OCI-M1 (cell line): Measurements from ENCODE around the gene PRPF8.
A peak's percentile ranks its signal among the peaks of the same experiment; 100 is the strongest.

Source experiments
- DNase-seq: peaks from one replicate; lab custom pipeline; 2025; lab: John Stamatoyannopoulos, UW

PRPF8 gene

DNA sequence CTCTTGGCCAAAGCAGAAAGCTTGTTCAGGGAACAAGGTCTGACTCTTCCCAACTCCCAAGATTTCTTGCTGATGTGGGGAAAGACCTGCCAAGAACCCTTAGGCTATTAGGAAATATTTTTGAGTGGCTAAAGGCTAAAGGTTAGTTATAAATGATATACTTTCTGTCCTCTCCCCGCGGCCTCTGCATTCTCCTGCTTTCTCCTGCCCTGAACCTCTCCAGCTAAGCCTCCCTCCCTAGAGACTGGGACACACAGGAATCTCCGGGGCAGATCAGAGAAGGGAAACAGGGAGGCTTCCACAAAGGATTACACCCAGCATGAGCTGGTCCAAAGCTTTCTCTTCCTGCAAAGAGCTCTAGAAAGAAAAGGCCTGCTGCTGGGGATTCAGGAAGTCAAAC is 58.3 kb downstream of the PRPF8 start:
- no peak for DNase-seq

DNA sequence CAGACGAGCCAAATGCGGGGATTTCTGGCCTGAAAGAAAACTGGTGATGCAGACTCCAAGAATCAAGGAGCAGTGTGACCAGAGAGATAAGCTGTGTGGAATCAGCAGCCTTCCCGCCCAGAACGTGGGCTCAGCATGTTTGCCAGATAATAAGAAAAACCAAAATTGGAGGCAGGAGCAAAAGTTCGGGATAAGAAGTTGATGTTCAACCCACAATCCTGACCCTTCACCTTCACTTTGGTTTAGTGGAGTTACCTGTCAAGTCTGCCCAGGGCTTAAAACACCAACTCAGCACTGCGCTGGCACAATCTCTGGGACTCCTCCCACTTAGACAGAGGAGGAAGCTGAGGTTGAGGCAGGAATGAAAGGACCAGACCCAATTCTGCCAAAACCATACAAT is 59.1 kb downstream of the PRPF8 start:
- peak; percentile 38 for DNase-seq

DNA sequence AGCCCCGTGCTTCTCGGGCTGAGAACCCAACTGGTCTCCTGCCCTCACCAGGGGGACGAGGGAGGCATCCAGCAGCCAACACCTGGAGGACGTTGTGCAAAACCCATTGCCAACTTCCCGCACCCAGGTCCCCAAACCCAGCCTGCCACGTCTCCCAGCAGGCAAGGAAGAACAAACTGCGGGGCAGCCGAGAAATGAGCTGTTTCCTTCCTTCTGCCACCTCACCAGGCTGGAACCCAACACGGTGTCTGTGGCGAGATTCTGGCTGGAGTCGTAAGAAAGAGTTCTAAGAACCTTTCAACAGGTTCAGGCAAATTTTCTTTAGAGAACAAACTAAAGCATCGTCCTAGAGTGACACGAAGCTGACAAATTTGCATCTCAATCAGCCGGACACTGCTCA is 59.6 kb downstream of the PRPF8 start:
- DNase-seq: no peak

DNA sequence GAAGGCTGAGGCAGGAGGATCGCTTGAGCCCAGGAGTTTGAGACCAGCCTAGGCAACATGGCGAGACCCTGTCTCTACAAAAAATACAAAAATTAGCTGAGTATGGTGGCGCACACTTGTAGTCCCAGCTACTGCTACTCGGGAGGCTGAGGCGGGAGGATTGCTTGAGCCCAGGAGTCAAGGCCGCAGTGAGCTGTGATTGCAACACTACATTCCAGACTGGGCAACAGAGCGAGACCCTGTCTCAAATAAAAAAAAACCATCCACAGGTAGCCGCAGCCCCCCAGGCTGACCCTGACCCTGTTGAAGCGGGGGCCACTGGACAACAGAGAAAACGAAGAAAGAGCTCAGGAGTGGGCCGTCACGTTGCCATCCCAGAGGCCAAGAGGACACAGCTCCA is 60.0 kb downstream of the PRPF8 start:
- no peak for DNase-seq

DNA sequence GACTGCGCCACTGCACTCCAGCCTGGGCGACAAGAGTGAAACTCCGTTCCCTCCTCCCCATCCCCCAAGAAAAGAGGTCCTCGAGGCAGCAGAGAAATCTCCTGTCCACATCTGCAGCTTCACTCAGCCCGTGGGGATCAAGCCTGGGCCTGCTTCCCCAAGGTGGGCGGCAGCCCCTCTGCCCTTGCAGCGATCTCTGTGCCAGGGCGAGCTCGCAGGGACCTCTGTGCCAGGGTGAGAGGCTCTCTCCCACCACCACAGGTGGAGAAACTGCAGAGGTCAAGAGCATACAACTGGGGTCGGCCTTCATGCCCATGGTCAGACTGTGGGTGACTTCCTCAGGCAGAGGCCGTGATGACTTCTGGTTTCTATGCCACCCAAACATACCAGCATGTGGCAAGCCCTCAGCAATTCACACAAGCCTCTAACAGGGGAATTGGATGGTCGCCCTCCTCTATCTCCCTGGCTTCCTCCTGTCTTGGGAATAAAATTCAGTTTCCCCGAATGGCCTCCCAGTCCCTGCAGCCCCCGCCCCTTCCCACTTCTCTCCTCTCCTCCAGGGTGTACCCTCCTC is 61.5 kb downstream of the PRPF8 start:
- DNase-seq: no peak

DNA sequence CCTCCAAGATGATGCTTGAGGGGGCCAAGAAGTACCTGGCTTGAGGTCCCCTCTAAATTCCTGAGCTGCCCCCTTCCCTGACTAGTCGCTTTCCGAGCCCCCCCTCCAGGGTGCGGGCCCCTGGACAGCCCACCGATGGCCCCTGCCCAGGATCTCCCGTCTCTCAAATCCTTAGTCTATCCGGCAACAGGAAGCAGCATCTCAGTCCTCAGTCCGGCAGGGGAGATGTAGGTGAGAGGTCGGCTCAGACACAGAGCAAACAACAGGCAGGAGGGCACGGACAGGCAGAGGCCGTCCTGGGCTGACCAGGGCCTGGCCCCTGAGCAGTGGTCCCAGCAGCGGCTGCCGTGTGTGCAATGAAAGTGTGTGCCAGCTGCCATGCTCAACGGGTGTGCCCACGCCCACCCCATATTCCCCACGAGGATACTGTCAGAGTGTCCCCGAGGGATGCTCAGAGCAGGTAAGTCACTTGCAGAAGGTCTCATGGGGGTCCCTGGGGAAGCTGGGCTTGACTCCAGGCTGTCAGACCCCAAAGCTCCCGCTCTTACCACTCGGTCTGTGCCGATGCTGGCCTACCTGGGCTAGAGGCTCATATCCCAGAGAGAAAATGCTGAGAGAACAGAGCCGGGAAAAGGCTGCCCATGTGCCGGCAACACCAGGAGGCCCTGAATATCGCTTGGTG is 63.3 kb downstream of the PRPF8 start:
- DNase-seq: no peak

DNA sequence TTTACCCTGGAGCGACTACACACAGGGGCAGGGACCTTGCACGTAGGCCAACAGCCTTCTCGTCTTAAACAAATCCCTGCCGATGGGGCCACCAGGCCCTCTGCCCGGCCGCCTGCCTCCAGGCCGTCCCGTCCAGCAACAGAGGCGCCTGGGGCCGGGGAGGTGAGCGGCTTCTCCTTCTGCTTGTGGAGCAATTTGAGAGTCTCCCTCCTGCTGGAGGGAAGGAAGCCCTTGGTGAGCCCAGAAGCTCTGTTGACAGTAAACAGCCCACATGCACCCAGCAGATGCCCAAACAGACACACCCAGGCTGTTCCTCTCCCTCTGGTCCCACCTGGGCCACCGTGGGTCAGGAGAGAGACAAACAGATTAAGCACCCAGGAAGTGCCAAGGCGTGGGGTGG is 64.2 kb downstream of the PRPF8 start:
- DNase-seq: no peak

DNA sequence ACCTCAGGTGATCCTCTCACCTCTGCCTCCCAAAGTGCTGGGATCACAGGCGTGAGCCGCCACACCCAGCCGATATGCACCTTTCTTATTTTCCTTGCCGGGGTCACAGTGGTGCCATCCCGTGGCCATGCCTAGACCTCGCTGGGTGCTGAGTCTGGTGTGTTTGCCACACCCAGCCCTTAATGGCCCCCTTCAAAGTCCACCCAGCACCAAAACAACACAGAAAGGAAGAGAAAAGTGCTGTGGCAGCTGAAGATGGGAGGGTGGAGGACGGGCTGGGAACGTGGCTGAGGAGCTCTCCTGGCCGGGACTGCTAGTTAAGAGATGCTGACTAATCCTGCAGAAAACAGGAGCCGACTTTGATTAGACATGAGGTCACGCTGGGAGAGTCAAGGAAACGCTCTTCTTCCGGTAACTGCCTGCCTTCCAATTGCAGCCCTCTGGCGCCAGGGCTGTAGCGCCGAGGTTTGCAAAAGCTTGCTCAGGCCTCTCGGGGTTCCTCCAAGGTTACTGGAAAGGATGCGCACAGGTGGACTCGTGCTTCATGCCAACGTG is 67.0 kb downstream of the PRPF8 start:
- DNase-seq: peak; percentile 21

DNA sequence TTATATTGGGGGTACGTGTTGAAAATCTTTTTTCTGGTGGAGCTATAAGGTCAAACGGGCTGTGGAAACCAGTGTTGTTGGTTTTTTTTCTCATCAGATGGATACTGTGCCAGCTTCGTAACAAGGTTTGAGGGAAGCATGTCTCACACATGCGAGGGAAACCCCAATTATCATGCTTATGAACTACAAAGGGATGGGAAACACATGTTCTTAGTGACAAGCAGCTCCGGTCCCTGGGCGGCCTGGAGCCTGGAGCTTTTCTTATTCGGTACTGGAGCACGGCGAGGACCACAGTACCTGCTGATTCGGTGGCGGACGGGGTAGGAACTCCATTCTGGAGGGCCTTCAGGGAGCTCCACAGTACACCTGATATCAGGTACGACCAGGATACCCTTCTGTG is 68.6 kb downstream of the PRPF8 start:
- DNase-seq: no peak

DNA sequence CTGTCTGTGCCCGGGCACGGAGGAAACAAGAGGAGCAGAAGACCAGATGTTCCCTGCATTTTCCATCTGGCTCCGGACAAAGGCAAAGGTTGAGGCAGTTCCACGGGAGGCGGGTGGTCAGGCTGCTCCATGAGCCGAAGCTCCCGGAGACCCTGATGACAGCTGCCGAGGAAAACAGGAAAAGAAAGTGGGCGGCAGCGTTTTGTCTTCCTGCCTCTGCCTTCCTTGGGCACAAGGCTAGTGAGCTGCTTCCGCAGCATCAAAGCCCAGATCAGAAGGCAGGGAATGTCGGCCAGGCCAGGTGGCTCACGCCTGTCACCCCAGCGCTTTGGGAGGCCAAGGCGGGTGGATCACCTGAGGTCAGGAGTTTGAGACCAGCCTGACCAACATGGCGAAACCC is 72.3 kb downstream of the PRPF8 start:
- no peak for DNase-seq

DNA sequence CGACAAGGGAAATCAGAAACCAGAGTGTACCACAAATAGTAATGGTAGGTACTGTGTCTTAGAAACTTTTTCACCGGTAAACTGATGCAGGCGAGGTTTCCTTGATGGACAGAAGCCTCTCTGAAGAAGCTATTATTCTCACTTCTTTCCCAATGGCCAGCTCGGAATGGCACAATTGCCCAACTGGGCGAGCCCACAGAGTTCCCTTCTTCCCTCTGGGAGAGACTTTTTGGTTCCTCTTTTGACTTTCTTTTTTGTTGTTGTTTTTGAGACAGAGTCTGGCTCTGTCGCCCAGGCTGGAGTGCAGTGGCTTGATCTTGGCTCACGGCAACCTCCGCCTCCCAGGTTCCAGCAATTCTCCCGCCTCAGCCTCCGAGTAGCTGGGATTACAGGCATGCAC is 73.0 kb downstream of the PRPF8 start:
- no peak for DNase-seq

DNA sequence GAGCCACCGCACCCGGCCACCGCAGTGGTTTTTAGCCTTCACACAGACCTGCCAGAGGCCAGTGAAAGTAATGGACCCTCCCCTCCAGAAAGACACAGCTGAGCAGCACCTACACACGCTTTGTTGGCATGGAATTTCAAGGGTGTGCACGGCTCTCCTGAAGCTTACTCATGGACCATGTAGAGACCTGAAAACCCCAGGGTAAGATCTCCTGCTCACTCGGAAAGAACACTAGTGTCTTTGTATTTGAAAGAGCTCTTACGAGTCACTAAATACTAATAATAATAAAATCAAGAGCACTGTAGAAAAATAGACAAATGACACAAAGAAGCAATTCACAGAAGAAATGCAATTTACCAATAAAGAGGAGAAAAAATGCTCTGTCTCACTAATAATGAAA is 76.0 kb downstream of the PRPF8 start:
- no peak for DNase-seq

DNA sequence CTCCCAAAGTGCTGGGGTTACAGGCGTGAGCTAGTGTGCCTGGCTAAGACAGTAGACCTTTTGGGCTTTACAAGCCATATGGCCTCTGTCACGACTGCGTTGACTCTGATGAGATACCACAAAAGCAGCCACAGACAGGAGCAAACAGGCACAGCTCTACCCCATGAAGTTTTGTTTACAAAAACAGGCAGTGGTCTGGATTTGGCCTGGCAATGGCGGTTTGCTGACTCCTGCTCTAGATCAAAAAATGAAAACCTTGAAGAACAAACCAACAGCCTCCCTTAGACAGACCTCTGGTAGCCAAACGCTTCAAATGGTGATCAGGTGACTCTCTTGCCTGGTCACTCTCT is 76.7 kb downstream of the PRPF8 start:
- no peak for DNase-seq

DNA sequence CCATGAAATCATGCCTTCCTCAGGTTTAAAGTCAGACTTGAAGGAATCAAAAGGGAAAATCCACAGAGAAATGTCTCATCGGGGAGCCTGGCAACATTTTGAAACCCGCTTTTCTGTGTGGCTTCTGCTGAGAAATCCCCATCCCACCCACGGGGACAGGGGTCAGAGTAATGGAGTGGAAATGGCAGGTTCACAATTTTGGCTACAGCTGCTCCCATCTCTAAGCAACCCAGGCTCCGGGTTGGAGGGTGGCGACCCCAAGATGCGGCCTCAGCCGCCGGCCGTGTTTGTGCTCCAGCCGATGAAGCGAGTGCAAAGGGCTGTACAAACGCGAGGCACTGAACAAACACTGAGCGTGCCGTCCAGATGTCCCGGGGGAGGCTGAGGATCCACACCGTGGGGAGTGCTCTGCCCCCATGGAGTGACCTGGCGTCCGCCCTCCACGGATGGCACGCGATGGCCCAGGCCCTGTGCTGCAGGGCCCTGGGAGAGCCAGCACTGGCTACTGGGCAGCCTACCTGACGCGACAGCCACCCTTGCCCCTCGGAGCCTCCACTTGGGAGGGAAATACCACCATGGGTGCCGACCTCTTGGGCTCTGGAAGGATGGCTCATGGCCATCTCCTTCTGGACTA is 78.2 kb downstream of the PRPF8 start:
- no peak for DNase-seq

DNA sequence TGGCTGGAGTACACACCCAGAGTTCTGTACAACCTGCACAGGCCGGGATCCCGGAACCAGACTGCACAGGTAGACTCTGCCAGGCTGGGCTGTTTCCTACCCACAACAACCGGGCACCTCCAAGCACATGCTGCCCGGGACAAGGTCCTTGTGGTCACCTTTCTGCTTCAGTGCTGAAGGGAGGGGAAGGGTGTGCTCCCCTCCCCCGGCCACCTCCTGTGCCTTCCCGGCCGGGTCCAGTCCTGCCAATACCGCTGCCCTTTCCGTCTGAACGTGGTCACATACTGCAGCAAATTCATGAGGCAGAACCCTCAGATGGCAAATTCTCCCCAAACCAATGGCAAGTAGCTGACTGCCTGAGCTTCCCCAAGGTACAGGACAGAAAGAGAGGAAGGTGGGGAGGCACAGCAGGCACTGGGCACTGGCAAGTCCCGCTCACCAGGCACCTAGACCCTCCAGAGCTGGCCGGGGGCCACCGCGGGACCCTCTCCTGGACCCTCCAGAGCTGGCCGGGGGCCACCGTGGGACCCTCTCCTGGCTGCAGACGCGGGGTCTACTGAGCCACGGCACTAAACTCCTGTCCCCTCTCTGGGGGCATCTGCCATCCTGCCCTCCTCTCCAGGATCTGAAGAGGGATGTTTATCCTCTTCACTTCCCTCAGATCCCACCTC is 78.9 kb downstream of the PRPF8 start:
- DNase-seq: no peak

DNA sequence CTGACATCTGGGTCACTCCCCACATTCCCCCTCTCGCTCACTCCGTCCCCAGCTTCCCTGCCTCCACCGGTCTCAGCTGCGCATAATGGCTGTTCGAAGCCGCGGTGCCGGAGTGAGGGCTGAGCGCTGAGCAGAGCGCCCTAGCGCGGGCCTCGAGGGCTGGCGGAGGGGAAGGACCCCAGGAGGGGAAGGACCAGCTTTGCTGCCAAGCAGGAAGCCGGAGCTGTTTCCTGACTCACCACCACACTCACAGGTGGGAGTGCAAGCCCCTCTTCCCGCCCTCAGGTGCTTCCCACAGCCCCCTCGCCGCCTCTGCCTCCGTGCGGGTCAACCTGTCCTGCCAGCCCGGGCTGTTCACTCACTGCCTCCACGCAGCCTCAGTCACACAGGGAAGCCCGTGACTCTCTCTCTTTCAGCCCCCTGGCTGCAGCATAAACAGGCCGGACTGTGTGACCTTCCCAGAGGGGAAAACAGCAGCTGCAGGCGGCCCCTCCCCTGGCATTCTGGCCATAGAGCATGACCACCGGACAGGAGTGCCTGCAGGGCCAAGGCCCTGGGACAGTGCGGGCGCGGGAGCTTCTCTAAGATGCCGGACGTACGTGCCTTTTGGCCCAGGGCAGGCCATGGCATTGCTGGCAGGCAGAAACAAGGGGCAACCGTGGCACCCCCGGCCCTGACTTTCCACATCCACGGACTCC is 79.7 kb downstream of the PRPF8 start:
- no peak for DNase-seq

DNA sequence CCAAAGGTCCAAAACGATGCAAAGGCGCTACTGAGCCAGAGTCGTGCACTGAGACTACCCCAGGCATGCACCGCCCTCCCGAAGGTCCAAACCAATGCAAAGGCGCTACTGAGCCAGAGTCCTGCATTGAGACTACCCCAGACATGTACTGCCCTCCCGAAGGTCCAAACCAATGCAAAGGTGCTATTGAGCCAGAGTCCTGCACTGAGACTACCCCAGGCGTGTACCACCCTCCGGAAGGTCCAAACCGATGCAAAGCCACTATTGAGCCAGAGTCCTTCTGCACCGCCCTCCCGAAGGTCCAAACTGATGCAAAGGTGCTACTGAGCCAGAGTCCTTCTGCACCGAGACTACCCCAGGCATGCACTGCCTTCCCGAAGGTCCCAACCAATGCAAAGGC is 83.1 kb downstream of the PRPF8 start:
- DNase-seq: no peak
